22Rv1 (cell line): Measurements from ENCODE around the gene RFPL3.

Source experiments
- H3K27ac ChIP-seq: fragments of 450-650 bp; 2 replicates; pipeline ENCODE4 v1.5.1; 2017
- CTCF ChIP-seq: fragments of 450-650 bp; IDR thresholded peaks from 2 replicates; pipeline ENCODE4 v1.5.1; 2017; ENCODE audit warnings: mild to moderate bottlenecking
- ZFX ChIP-seq: fragments of 450-650 bp; IDR thresholded peaks from 2 replicates; pipeline ENCODE4 v1.6.1; 2017; ENCODE audit warnings: antibody characterized with exemption, borderline replicate concordance

The RFPL3 gene

GRCh38 chr22:32401486-32401885 is 43.8 kb downstream of the RFPL3 start:
- no peak overlapping the region for H3K27ac ChIP-seq
- TF ChIP-seq ZFX (no peak), CTCF (no peak)

- H3K27ac ChIP-seq = no peak overlapping the region
- TF ChIP-seq ZFX = no peak
- TF ChIP-seq CTCF = no peak
These were observed 46.4 kb downstream of the RFPL3 start for GRCh38 chr22:32404021-32404420.

DNA sequence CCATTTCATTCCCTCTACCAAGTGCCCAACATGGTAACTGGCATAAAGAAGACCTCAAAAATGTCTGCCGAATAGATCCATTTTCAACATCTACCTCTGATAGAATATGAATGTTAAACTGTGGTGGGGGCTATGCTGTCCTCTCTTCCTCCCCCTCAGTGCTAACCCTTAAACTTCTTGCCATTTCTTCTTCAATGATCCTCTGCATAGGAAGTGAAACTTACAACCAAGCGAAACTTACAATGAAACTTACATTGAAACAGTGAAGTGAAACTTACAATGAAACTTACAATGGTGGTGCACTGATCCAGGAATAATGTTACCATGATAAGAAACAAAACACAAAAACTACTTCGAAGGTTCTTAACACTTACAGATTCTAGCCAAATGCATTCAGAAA is 49.6 kb downstream of the RFPL3 start:
- H3K27ac ChIP-seq = no peak overlapping the region
- TF ChIP-seq CTCF (no peak), ZFX (no peak)

DNA sequence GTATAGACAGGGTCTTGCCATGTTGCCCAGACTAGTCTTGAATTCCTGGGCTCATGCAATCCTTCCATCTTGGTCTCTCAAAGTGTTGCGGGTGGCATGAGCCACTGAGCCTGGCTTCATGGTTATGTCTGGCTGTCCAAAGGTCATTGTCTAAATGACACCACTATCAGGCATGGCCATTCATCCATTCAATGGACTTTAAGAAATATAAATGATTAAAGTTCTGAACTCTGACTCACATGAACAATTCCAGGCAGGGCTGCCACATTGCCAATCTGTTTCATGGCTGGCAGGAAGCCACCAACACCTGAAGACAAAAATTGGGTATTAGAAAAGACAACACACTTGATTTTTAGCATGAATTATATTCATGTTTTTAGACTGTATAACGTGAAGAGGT is 50.3 kb downstream of the RFPL3 start:
- no peak for TF ChIP-seq ZFX
- no peak for TF ChIP-seq CTCF
- no peak overlapping the region for H3K27ac ChIP-seq

DNA sequence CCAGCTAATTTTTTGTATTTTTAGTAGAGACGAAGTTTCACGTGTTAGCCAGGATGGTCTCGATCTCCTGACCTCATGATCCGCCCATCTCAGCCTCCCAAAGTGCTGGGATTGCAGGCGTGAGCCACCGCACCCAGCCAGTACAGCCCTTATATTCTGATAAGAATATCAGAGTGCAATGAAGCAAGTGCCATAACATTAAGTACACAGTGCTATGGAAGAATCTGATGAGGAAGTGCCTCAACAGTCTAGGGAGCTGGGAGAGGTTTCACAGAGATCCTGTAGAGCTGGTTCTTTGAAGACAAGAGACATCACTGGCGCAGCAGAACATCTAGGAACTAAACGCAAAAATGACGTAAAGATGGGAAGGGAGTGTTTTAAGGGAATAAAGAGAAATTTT is 52.3 kb downstream of the RFPL3 start:
- TF ChIP-seq CTCF = no peak
- TF ChIP-seq ZFX = no peak
- H3K27ac ChIP-seq = no peak overlapping the region

DNA sequence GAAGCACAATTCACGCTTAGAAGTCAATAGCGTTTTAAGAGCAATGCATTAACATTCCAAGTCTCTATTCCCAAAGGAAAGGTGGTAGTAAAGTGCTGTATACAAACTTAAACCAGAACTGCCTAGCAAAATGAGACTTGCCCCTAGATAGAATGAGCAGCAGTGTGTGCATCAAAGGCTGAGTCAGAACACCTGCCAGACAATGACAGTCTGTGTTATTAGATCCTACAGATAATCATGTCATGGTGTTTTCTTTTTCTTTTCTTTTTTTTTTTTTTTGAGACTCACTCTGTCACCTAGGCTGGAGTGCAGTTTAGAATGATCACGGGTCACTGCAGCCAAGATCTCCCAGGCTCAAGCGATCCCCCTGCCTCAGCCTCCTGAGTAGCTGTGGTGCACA is 52.8 kb downstream of the RFPL3 start:
- H3K27ac ChIP-seq = no peak overlapping the region
- TF ChIP-seq ZFX = no peak
- no peak for TF ChIP-seq CTCF
